ENCODE measurements around the gene PCNP.
"Not testable (repeated sequence)": the region's sequence is repeated elsewhere in the genome, so short reads cannot be mapped to it uniquely, and the experiment has no call there.

PCNP gene

GRCh38 chr3:101634591-101635196 lies 60.7 kb downstream of the PCNP start:
- DNase-seq = no peak

- no peak for DNase-seq
These were observed 61.4 kb downstream of the PCNP start for GRCh38 chr3:101635345-101635744.

GRCh38 chr3:101635954-101636798 lies 62.2 kb downstream of the PCNP start:
- peak in 1 of 2 experiments; percentile 13 for DNase-seq

- no peak for DNase-seq
These were observed 63.5 kb downstream of the PCNP start for GRCh38 chr3:101637451-101637850.

GRCh38 chr3:101638261-101638745 lies 64.3 kb downstream of the PCNP start:
- DNase-seq = no peak

- no peak for DNase-seq
These were observed 65.4 kb downstream of the PCNP start for GRCh38 chr3:101639280-101639963.

- no peak for DNase-seq
These were observed 66.3 kb downstream of the PCNP start for GRCh38 chr3:101640256-101640655.

- not testable (repeated sequence) for DNase-seq
These were observed 67.6 kb downstream of the PCNP start for GRCh38 chr3:101641397-101642115.

- DNase-seq = no peak
These were observed 68.5 kb downstream of the PCNP start for GRCh38 chr3:101642441-101642840.

- DNase-seq = no peak
These were observed 69.2 kb downstream of the PCNP start for GRCh38 chr3:101643009-101643844.

Measured in SW 1271 (cell line).